ENCODE results near the gene LRMDA.

- TF ChIP-seq ZNF175 (tag by site-specific recombination; IDR thresholded peaks at IDR 0.05) (no peak), MZF1 (tag by site-specific recombination; IDR thresholded peaks at IDR 0.05; ENCODE audit: borderline replicate concordance) (peak; percentile 40; the same call in 1 of the 2 replicates), ZBTB21 (tag by site-specific recombination; IDR thresholded peaks at IDR 0.05) (no peak), ATF2 (tag by site-specific recombination; IDR thresholded peaks at IDR 0.05; ENCODE audit: low read depth) (no peak), ZNF423 (tag by site-specific recombination; IDR thresholded peaks at IDR 0.05) (no peak), YY1 (tag by site-specific recombination; IDR thresholded peaks at IDR 0.05) (no peak), ZIC2 (tag by site-specific recombination; IDR thresholded peaks at IDR 0.05) (no peak), CTCF (tag by site-specific recombination; IDR thresholded peaks at IDR 0.05) (peak; percentile 87), ZNF114 (tag by site-specific recombination; IDR thresholded peaks at IDR 0.05) (no peak), ZBTB8A (tag by site-specific recombination; IDR thresholded peaks at IDR 0.05) (peak; percentile 66)
These were observed 655.6 kb downstream of the LRMDA start for GRCh38 chr10:76086761-76087639.
